NCI-H226 (cell line): ENCODE data around the gene HNRNPF.
"Not testable (repeated sequence)": the region's sequence is repeated elsewhere in the genome, so short reads cannot be mapped to it uniquely, and the experiment has no call there.

Experiments
- DNase-seq: peaks from one replicate; pipeline ENCODE4 v3.0.0-alpha.2; 2015

Gene HNRNPF

GRCh38 chr10:43408710-43409384, at the start of gene HNRNPF:
HNRNPF (minus strand) TSS chr10:43409186; CDS start chr10:43387884, 21,302 bp downstream.
- DNase-seq: peak; percentile 93

GRCh38 chr10:43458227-43458626, 49.2 kb upstream of the HNRNPF start:
- no peak for DNase-seq

GRCh38 chr10:43456561-43456960, 47.6 kb upstream of the HNRNPF start:
- DNase-seq: not testable (repeated sequence)

GRCh38 chr10:43454025-43454424, 45.0 kb upstream of the HNRNPF start:
- not testable (repeated sequence) for DNase-seq

GRCh38 chr10:43453266-43453831, 44.4 kb upstream of the HNRNPF start:
- no peak for DNase-seq

GRCh38 chr10:43452356-43452914, 43.4 kb upstream of the HNRNPF start:
- no peak for DNase-seq

- no peak for DNase-seq
Measured at GRCh38 chr10:43448742-43449141, 39.8 kb upstream of the HNRNPF start.

GRCh38 chr10:43446219-43447017, 37.4 kb upstream of the HNRNPF start:
- not testable (repeated sequence) for DNase-seq

GRCh38 chr10:43444897-43445466, 36.0 kb upstream of the HNRNPF start:
- no peak for DNase-seq

- no peak for DNase-seq
Measured at GRCh38 chr10:43444323-43444722, 35.3 kb upstream of the HNRNPF start.

- no peak for DNase-seq
Measured at GRCh38 chr10:43440463-43441134, 31.6 kb upstream of the HNRNPF start.

GRCh38 chr10:43437141-43437870, 28.3 kb upstream of the HNRNPF start:
- DNase-seq: no peak

- peak; percentile 82 for DNase-seq
Measured at GRCh38 chr10:43436291-43437140, 27.5 kb upstream of the HNRNPF start, which contains the start of gene ZNF487. ZNF487 (plus strand) TSS chr10:43437111; CDS start chr10:43475814, 38,703 bp downstream.

- DNase-seq: no peak
Measured at GRCh38 chr10:43430926-43431663, 22.1 kb upstream of the HNRNPF start.

- no peak for DNase-seq
Measured at GRCh38 chr10:43427166-43427825, 18.3 kb upstream of the HNRNPF start.

GRCh38 chr10:43426476-43426875, 17.5 kb upstream of the HNRNPF start:
- DNase-seq: not testable (repeated sequence)

- DNase-seq: no peak
Measured at GRCh38 chr10:43424416-43424815, 15.4 kb upstream of the HNRNPF start.

- DNase-seq: not testable (repeated sequence)
Measured at GRCh38 chr10:43421944-43422343, 13.0 kb upstream of the HNRNPF start.

GRCh38 chr10:43421519-43421918, 12.5 kb upstream of the HNRNPF start:
- no peak for DNase-seq

- no peak for DNase-seq
Measured at GRCh38 chr10:43421201-43421507, 12.2 kb upstream of the HNRNPF start.
